HUDEP-2 (cell line): ENCODE measurements around the gene PDGFB.

ENCODE experiments used
- DNase-seq, 76 experiments: peaks; one replicate each; lab custom pipeline; 2025; ENCODE audit not compliant: unreplicated experiment in 76 of 76; lab: John Stamatoyannopoulos, UW

The PDGFB gene

GRCh38 chr22:39244496-39245129 is at the start of gene PDGFB:
Gene PDGFB (minus strand): TSS chr22:39244982. CDS start chr22:39243963, 1,019 bp downstream.
- no peak for DNase-seq

- DNase-seq = no peak
Measured at GRCh38 chr22:39293766-39294368, 49.1 kb upstream of the PDGFB start.

- DNase-seq = peak in 53 of 76 experiments; percentile 7 to 77 (median 41)
Measured at GRCh38 chr22:39292561-39293074, 47.8 kb upstream of the PDGFB start.

GRCh38 chr22:39292031-39292462 is 47.3 kb upstream of the PDGFB start:
- no peak for DNase-seq

GRCh38 chr22:39291523-39291922 is 46.7 kb upstream of the PDGFB start:
- no peak for DNase-seq

- peak in 1 of 76 experiments; percentile 44 for DNase-seq
Measured at GRCh38 chr22:39290724-39291161, 46.0 kb upstream of the PDGFB start.

GRCh38 chr22:39289975-39290720 is 45.4 kb upstream of the PDGFB start:
- no peak for DNase-seq

- no peak for DNase-seq
Measured at GRCh38 chr22:39289533-39289932, 44.8 kb upstream of the PDGFB start.

- DNase-seq = no peak
Measured at GRCh38 chr22:39288135-39288898, 43.5 kb upstream of the PDGFB start.

- no peak for DNase-seq
Measured at GRCh38 chr22:39287076-39287725, 42.4 kb upstream of the PDGFB start.

- DNase-seq = no peak
Measured at GRCh38 chr22:39284983-39285382, 40.2 kb upstream of the PDGFB start.

GRCh38 chr22:39284142-39284980 is 39.6 kb upstream of the PDGFB start:
- no peak for DNase-seq

- DNase-seq = peak in 6 of 76 experiments; percentile 10 to 27 (median 18)
Measured at GRCh38 chr22:39283322-39284141, 38.8 kb upstream of the PDGFB start.

GRCh38 chr22:39282645-39283321 is 38.0 kb upstream of the PDGFB start:
- no peak for DNase-seq

GRCh38 chr22:39281126-39281525 is 36.3 kb upstream of the PDGFB start:
- no peak for DNase-seq

GRCh38 chr22:39280250-39280649 is 35.5 kb upstream of the PDGFB start:
- DNase-seq = no peak

- no peak for DNase-seq
Measured at GRCh38 chr22:39279170-39279850, 34.5 kb upstream of the PDGFB start.
